ENCODE results near the gene PDGFD.

Gene PDGFD

GRCh38 chr11:104142698-104143097 lies 21.2 kb downstream of the PDGFD start:
- no peak for DNase-seq

- DNase-seq, result no peak
Observed at GRCh38 chr11:104136861-104137260, 27.1 kb downstream of the PDGFD start.

- no peak for DNase-seq
Observed at GRCh38 chr11:104134745-104135144, 29.2 kb downstream of the PDGFD start.

- no peak for DNase-seq
Observed at GRCh38 chr11:104130161-104130560, 33.8 kb downstream of the PDGFD start.

GRCh38 chr11:104129145-104129544 lies 34.8 kb downstream of the PDGFD start:
- no peak for DNase-seq

GRCh38 chr11:104127828-104128227 lies 36.1 kb downstream of the PDGFD start:
- no peak for DNase-seq

GRCh38 chr11:104126464-104126863 lies 37.5 kb downstream of the PDGFD start:
- no peak for DNase-seq

- no peak for DNase-seq
Observed at GRCh38 chr11:104124979-104125378, 39.0 kb downstream of the PDGFD start.

GRCh38 chr11:104122836-104123235 lies 41.1 kb downstream of the PDGFD start:
- DNase-seq, result no peak

- no peak for DNase-seq
Observed at GRCh38 chr11:104122011-104122635, 41.8 kb downstream of the PDGFD start.

GRCh38 chr11:104120493-104121137 lies 43.3 kb downstream of the PDGFD start:
- no peak for DNase-seq

- DNase-seq, result no peak
Observed at GRCh38 chr11:104118105-104118744, 45.7 kb downstream of the PDGFD start.

- no peak for DNase-seq
Observed at GRCh38 chr11:104113541-104113940, 50.4 kb downstream of the PDGFD start.

- DNase-seq, result no peak
Observed at GRCh38 chr11:104106136-104106754, 57.7 kb downstream of the PDGFD start.

- no peak for DNase-seq
Observed at GRCh38 chr11:104105155-104105554, 58.8 kb downstream of the PDGFD start.

- DNase-seq, result no peak
Observed at GRCh38 chr11:104104664-104105063, 59.3 kb downstream of the PDGFD start.

GRCh38 chr11:104104201-104104600 lies 59.7 kb downstream of the PDGFD start:
- no peak for DNase-seq

- no peak for DNase-seq
Observed at GRCh38 chr11:104098555-104098954, 65.4 kb downstream of the PDGFD start.

GRCh38 chr11:104098132-104098531 lies 65.8 kb downstream of the PDGFD start:
- DNase-seq, result no peak

GRCh38 chr11:104096900-104097299 lies 67.0 kb downstream of the PDGFD start:
- no peak for DNase-seq

- no peak for DNase-seq
Observed at GRCh38 chr11:104095791-104096190, 68.2 kb downstream of the PDGFD start.

- DNase-seq, result no peak
Observed at GRCh38 chr11:104094576-104094975, 69.4 kb downstream of the PDGFD start.

- DNase-seq, result no peak
Observed at GRCh38 chr11:104093426-104094280, 70.3 kb downstream of the PDGFD start.
